HG03175 (cell line): Measurements from ENCODE around the gene SH2D2A.

ENCODE experiments used
- ATAC-seq: cut with Tn5 transposase; IDR thresholded peaks from one replicate; pipeline ENCODE4 v1.9.1; 2021; ENCODE audit warnings: mild to moderate bottlenecking, moderate library complexity; ENCODE audit not compliant: unreplicated experiment

Gene SH2D2A

DNA sequence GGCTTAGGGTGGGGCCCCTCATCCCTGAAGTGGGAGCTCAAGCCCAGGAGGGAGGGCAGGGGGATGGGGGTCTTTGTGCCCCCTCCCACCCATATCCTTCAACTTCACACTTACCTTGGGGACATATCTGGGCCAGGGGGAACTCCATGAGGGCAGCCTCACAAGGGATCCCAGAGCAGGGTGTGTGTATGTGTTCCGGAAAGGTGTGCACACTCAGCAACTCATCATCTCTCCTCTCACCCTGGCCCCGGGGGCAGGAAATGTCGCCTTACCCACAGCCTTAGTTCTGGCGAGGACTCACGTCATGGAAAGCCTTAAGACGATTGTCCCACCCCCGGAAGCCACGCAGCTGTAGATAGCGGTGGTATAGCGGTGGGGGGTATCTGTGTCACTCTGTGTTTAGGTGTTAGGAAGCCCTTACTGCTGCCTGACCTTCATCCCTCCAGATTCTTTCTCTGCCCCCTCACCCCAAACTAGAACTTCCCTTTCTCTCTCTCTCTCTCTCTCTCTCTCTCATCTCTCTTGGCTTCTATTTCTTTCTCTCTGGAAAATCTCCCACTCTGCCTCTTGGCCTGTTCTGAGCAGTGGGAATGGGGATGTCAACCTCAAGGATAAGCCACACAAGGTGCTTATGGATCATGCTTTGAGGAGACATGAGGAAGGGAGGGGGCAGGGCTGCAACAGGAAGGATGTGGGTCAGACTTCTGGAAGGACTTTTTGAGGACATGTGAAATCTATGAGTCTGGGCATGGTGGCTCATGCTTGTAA is at the start of gene SH2D2A:
TSS of gene SH2D2A (minus strand) at position 288 of the 768 bp plus-strand sequence. CDS start at position 148, 140 bp downstream.
- ATAC-seq = peak; percentile 92

DNA sequence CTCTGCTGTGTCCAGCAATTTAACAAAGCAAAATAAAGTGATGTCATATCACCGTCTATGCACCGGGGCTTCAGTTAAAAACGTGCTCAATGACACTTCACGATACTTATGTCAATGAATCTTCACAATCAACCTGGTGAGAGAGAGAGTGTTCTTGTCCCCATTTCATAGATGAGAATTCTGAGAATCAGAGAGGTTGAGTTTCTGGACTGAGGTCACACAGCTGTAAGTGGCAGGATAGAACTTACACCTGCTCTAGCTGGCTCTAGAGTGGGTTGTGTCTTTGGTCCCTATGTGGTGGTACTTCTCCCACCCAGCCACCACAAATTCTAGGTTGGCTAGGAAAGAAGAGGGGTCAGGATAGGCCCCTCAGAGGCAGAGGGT is 49.2 kb upstream of the SH2D2A start:
- ATAC-seq = no peak

DNA sequence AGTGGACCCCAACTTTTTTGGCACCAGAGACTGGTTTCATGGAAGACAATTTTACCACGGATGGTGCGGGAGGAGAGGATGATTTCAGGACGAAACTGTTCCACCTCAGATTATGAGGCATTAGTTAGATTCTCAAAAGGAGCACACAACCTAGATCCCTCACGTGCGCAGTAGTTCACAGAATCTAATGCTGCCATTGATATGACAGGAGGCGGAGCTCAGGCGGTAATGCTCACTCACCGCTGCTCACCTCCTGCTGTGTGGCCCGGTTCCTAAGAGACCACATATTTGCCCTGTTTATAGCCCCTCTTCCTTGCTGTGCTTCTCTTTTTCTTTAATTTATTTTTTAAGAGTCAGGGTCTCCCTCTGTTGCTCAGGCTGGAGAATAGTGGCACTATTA is 48.6 kb upstream of the SH2D2A start:
- no peak for ATAC-seq

- no peak for ATAC-seq
Observed at GRCh38 chr1:156864796-156865195, 48.1 kb upstream of the SH2D2A start.

GRCh38 chr1:156863631-156864030 is 47.0 kb upstream of the SH2D2A start:
- ATAC-seq = no peak

DNA sequence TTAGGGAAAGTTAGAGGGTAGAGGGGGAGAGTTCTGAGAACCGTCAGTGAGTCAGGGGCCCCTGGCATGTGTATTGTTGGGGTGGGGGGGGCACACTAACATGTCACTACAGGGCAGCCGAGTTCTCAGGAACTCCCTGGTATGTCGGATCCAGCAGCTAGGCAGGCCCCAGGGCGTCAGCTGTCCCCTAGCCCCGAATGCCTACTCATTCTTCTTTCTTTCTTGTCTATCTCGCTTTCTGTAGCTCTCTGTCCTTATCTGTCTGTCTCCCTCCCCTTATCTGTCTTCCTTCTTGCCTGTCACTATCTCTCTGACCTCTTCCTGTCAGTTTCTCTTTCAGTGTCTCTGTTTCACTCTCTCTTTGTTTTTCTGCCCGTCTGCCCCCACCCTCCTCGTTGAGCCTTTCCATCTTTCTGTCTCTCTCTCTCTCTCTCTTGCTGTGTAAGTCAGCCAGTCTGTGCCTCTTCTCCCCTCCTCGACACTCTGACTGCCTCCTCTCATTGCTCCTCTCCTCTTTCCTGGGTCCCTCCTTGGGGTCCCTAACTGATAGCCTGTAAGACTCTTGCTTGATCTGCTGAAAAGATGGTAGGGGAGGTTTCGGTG is 46.5 kb upstream of the SH2D2A start:
- no peak for ATAC-seq

- no peak for ATAC-seq
Observed at GRCh38 chr1:156862584-156862983, 45.9 kb upstream of the SH2D2A start.

DNA sequence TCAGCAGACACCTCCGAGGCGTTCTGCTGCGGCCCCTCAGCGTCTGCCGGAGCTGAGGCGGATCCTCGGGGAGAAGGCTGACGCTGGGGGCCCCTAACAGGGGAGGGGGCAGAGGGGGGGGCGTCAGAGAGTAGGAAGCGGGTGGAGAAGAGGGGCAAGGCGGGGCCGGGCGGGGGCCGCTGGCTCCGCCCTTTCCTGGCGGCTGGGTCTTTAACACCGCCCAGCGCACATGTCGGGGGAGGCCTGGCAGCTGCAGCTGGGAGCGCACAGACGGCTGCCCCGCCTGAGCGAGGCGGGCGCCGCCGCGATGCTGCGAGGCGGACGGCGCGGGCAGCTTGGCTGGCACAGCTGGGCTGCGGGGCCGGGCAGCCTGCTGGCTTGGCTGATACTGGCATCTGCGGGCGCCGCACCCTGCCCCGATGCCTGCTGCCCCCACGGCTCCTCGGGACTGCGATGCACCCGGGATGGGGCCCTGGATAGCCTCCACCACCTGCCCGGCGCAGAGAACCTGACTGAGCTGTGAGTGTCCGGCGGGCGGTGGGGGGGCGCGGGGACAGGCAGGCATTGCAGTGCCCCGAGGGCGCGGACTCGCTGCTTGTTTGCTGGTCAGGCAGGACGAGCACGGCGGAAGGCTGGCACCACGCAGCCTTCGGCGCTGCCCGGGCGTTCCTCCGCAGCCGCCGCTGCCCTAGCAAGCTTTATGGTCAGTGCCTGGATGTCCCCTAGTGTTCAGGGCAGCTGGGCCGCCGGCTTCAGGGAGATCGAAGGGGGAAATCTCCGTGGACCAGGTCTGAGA is 44.2 kb upstream of the SH2D2A start, which contains the start of gene NTRK1:
TSS of gene NTRK1 (plus strand) at position 238 of the 796 bp plus-strand sequence. CDS start at position 308, 70 bp downstream.
- ATAC-seq = no peak

- no peak for ATAC-seq
Observed at GRCh38 chr1:156860113-156860627, 43.5 kb upstream of the SH2D2A start.

GRCh38 chr1:156859523-156860112 is 43.0 kb upstream of the SH2D2A start:
- ATAC-seq = no peak

DNA sequence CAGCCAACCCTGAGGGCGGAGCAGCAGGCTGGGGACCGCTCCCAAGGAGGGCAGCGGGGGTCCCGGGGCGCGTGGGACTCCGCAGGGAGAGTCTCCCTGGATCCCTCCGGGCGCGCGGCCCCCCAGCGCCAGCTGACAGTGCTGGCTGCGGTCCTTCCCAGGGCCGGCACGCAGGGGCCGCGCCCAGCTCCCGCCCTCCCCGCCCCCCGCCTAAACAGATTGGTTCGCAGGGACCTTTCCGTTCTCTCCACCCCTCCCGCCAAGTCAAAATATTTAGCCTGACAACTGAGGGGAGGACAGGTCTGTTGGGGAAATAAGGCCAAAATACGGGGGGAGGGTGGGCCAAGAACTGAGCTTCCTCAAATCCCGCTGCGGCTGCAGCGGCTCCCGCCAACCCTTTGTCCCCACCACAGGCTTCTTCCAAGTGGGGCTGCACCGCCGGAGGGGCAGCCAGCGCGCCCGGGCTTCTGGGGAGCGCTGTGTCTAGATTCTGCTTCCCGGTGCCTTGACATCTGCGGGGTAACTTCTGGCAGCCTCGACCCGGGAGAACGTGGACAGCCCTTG is 42.4 kb upstream of the SH2D2A start, which contains the start of gene INSRR:
TSS of gene INSRR (minus strand) at position 159 of the 564 bp plus-strand sequence. CDS start 496 bp downstream, outside the sequence.
- no peak for ATAC-seq

DNA sequence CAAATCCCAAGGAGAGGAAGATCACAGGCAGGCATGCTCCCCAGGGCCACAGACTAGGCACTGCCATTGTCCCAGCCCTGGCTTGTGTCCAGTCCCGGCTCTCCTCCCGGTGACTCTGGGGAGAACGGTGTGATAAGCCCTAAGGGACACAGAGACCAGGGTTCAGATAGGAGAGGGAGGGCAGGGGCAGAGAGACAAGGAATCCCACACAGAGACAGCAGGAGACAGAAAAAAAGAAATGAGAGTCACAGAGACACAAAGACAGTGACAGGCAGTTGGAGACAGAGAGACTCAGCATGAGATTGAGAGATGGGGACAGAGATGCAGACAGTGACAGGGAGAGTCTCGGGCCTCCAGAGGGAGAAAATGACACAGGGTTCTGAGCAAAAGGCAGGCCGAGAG is 41.9 kb upstream of the SH2D2A start:
- ATAC-seq = no peak

- ATAC-seq = no peak
Observed at GRCh38 chr1:156857532-156857931, 40.9 kb upstream of the SH2D2A start.

DNA sequence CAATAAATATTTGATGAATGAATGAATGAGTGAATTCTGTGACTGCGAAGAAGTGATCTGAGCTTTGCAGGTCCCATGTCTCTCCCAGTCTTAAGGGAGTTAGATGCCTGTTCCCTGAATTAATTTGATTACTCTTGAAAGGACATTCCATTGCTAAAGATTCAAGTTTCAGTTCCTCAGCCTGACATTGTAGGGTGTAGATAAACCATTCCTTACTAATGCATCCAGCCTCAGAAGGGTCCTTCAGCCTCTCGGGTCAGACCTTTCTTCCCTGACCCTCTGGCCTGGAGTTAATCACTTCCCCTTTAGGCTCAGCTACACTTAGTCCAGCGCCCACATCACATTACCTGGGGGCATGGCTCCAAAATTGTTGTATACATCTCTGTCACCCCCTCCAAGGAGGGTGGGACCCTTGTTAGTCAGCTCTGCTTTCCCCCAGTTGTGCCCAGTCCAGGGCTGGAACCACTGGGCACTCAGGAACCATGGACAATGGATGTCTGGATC is 39.7 kb upstream of the SH2D2A start:
- no peak for ATAC-seq

DNA sequence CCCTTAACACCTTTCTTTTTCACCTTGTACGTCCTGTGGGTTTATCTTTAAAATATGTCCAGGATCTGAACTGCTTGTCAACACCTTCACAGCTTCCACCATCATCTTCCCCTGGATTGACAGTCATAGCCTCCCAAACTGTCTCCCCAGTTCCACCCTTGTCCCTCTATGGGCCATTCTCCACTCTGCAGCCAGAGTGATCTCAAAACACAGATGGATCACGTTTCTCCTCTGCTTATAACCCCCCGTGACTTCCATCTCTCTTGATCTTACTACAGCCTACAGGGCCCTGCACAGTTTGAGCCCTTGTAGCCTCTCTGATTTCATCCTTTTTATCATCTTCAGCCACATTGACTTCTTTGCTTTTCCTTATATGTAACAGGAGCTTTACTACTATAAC is 38.0 kb upstream of the SH2D2A start:
- ATAC-seq = no peak

DNA sequence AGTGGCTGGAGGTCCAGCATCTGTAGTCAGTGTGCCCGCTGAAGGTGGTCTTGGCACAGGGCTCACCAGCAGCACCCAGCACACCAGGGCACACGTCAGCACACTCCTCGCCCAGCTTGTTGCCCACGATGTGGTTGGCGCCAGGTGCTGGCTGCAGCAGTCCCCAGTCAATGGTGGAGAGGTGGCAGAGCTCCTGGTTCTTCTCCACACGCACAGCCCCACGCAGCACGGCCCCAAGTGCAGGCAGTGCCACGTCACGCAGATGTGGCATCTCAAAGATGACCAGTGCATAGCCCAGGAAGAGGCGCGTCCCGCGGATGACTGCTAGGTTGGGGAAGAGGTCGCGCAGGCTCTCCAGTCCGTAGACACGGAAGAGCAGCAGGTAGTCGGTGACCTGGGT is 37.1 kb upstream of the SH2D2A start:
- no peak for ATAC-seq

GRCh38 chr1:156852418-156852874 is 35.8 kb upstream of the SH2D2A start:
- ATAC-seq = no peak

DNA sequence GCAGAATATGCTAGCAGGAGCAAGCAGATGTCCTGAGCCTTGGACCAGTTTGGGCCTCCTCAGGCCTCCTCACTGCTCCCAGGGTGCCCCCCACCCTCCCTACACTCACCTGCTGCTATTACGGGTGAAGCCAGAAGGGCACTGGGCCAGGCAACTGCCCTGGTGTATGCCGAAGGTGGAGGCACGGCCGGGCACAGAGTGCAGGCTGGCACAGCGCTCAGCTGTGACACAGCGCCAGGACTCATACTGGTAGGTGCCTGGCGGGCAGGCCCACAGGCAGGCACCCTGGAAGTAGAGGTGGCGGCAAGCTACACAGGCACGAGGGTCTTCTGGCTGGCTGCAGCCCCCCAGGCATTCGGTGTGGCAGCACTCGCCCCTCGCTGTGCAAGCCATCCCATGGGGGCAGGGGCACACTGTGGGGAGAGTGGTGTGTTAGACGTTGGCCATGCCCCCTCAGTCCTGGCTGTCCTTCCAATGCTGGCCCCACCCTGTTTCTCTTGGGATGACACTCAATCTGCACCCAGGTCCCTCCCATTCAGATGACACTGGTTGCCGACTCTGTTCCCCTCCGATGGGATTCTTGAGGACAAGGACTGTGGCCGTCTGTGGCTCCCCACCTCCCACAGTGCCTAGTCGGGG is 35.2 kb upstream of the SH2D2A start:
- ATAC-seq = no peak

DNA sequence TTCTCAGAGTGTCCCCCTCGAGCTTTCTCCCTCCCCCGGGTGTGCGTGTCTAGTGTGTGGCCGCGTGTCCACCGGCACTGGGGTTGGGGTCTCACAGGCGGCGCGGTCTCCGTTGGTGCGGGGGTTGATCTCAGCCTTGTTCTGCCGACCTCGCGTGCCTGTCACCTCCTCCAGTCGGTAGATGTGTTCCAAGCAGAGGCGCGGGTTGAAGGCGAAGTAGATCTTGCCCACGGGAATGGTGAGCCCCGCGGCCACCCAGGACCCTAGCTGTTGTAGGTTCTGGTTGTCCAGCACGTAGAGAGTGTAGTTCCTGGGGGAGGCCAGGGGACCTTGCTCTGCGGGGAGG is 32.5 kb upstream of the SH2D2A start:
- ATAC-seq = no peak
